ENCODE data around the gene TBXAS1.

Gene TBXAS1

GRCh38 chr7:140050100-140050499 is 221.0 kb downstream of the TBXAS1 start:
- POLR2A ChIA-PET = no interaction called here
- TF ChIP-seq ZNF138 (tag by site-specific recombination; IDR thresholded peaks at IDR 0.05; ENCODE audit: borderline replicate concordance) = no peak
- TF ChIP-seq PRDM4 (tag by site-specific recombination; IDR thresholded peaks at IDR 0.05) = no peak
- no peak for TF ChIP-seq OVOL3 (tag by site-specific recombination; IDR thresholded peaks at IDR 0.05)
- no peak for TF ChIP-seq PBX3 (CRISPR knock-in tag; IDR thresholded peaks at IDR 0.05)
- TF ChIP-seq ZNF335 (tag by site-specific recombination; conservative IDR thresholded peaks at IDR 0.05) = no peak
- TF ChIP-seq ZNF155 (tag by site-specific recombination; IDR thresholded peaks at IDR 0.05) = no peak
- no peak for TF ChIP-seq YY2 (tag by site-specific recombination; IDR thresholded peaks at IDR 0.05)
- TF ChIP-seq ZFP41 (tag by site-specific recombination; IDR thresholded peaks at IDR 0.05; ENCODE audit: borderline replicate concordance) = no peak
- no peak for TF ChIP-seq ZNF701 (tag by site-specific recombination; IDR thresholded peaks at IDR 0.05)
- no peak for TF ChIP-seq ZNF529 (tag by site-specific recombination; IDR thresholded peaks at IDR 0.05; ENCODE audit: insufficient replicate concordance)
- no peak for TF ChIP-seq ZSCAN4 (tag by site-specific recombination; IDR thresholded peaks at IDR 0.05)
- TF ChIP-seq ZNF184 (tag by site-specific recombination; IDR thresholded peaks at IDR 0.05) = no peak
- no peak for TF ChIP-seq PRDM6 (tag by site-specific recombination; IDR thresholded peaks at IDR 0.05)
- TF ChIP-seq REPIN1 (tag by site-specific recombination; IDR thresholded peaks at IDR 0.05; ENCODE audit: low read depth) = no peak
- H3K4me1 ChIP-seq (ENCODE audit: control insufficient read depth, insufficient read depth, low read length) = no peaks in the 10 kb centered on the region
- H3K36me3 ChIP-seq (ENCODE audit: control insufficient read depth in 2 of 2, insufficient read depth in 1 of 2, low read length in 2 of 2) = no peaks in the 10 kb centered on the region
- no peaks in the 10 kb centered on the region for H3K9me3 ChIP-seq (ENCODE audit: control insufficient read depth, insufficient read depth, low read depth, low read length)
- CTCF ChIA-PET = no interaction called here
- H3K27ac ChIP-seq (ENCODE audit: extremely low read depth, low read depth, low read length) = no peak overlapping the region
- H3K4me3 ChIP-seq (ENCODE audit: low read depth, low read length) = no peak overlapping the region

GRCh38 chr7:140051820-140052219 is 222.8 kb downstream of the TBXAS1 start:
- Histone ChIP-seq H3K4me1 (ENCODE audit: control insufficient read depth, insufficient read depth, low read length) (no peaks in the 10 kb centered on the region), H3K27ac (ENCODE audit: extremely low read depth, low read depth, low read length) (no peak overlapping the region), H3K9me3 (ENCODE audit: control insufficient read depth, insufficient read depth, low read depth, low read length) (no peaks in the 10 kb centered on the region), H3K4me3 (ENCODE audit: low read depth, low read length) (no peak overlapping the region), H3K36me3 (ENCODE audit: control insufficient read depth in 2 of 2, insufficient read depth in 1 of 2, low read length in 2 of 2) (no peaks in the 10 kb centered on the region)
- TF ChIP-seq ZNF138 (tag by site-specific recombination; IDR thresholded peaks at IDR 0.05; ENCODE audit: borderline replicate concordance) = no peak
- ChIA-PET POLR2A (no interaction called here), CTCF (no interaction called here)

- no peaks in the 10 kb centered on the region for H3K9me3 ChIP-seq (ENCODE audit: control insufficient read depth, insufficient read depth, low read depth, low read length)
- H3K27ac ChIP-seq (ENCODE audit: extremely low read depth, low read depth, low read length) = no peak overlapping the region
- ChIA-PET POLR2A (no interaction called here), CTCF (no interaction called here)
- H3K4me3 ChIP-seq (ENCODE audit: low read depth, low read length) = no peak overlapping the region
- no peaks in the 10 kb centered on the region for H3K4me1 ChIP-seq (ENCODE audit: control insufficient read depth, insufficient read depth, low read length)
- H3K36me3 ChIP-seq (ENCODE audit: control insufficient read depth in 2 of 2, insufficient read depth in 1 of 2, low read length in 2 of 2) = no peaks in the 10 kb centered on the region
- no peak for TF ChIP-seq ZBTB26 (tag by site-specific recombination; optimal IDR thresholded peaks at IDR 0.05)
- TF ChIP-seq ZFHX2 (tag by site-specific recombination; conservative IDR thresholded peaks at IDR 0.05) = no peak
- TF ChIP-seq ZNF558 (tag by site-specific recombination; IDR thresholded peaks at IDR 0.05) = no peak
- no peak for TF ChIP-seq ZBTB17 (tag by site-specific recombination; IDR thresholded peaks at IDR 0.05)
- TF ChIP-seq ZNF707 (tag by site-specific recombination; IDR thresholded peaks at IDR 0.05) = no peak
- no peak for TF ChIP-seq ZSCAN4 (tag by site-specific recombination; IDR thresholded peaks at IDR 0.05)
- TF ChIP-seq ZNF600 (tag by site-specific recombination; IDR thresholded peaks at IDR 0.05) = no peak
- no peak for TF ChIP-seq ZBTB7A (tag by site-specific recombination; IDR thresholded peaks at IDR 0.05; ENCODE audit: low read depth)
- no peak for TF ChIP-seq GLI2 (tag by site-specific recombination; IDR thresholded peaks at IDR 0.05; ENCODE audit: borderline replicate concordance, low read depth)
- no peak for TF ChIP-seq ZNF19 (tag by site-specific recombination; IDR thresholded peaks at IDR 0.05; ENCODE audit: low read depth)
Measured at GRCh38 chr7:140053812-140054539, 224.9 kb downstream of the TBXAS1 start.
